ENCODE data around the gene REG3G. TPM values are rescaled to one million over a fixed set of nuclear protein-coding genes. Genes with fewer than 3 reads are reported as not detected.

Gene REG3G
- total and polyA plus RNA-seq, 10 of the 15 experiments (the other 5 are each of a cell fraction or from before 2014, with no cell fraction given) = 0.33 TPM; not detected in 9

DNA sequence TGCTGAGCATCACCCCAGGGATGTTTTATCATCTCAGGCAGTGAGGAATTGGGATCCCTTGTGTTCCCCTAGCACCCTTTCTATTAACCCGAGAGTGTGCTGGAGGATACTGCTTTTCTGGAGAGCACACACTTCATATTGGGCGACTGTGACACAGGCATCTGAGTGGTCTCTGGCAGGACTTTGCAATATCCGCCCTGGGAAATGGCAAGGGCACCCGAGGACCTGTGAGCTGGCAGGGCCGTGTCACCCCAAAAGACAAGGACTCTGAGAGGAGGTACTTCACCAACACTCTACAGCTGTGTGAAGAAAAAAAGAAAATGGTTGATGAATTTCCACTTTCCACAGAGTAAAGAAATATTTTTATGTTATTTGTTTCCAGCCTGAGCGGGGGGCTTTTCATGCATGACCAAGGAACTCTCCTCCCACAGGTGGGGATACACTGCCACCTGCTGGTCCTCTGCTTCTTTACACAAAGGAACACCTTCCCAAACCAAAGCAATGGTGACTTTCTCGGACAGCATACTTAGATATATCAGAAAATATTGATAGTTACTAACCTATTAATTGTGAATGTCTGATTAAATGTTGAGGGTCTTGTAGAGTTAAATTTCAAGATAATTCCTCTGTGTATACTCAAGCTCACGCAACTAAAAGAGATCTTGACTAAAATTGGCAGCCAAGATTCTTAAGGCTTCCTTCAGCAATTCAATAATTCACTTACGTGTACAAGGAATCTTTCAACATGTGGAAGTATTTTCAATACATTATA, 45.9 kb upstream of the REG3G start:
- Histone ChIP-seq H3K9me3 (replicated peaks; ENCODE audit: control insufficient read depth, insufficient read depth, low read length) (no peaks in the 10 kb centered on the region; the same call in 2 of the 3 replicates), H3K79me2 (ENCODE audit: control insufficient read depth, insufficient read depth, low read length) (no peaks in the 10 kb centered on the region), H3K36me3 (ENCODE audit: control insufficient read depth in 2 of 2, insufficient read depth in 2 of 2, low read length in 1 of 2) (no peaks in the 10 kb centered on the region), H3K27ac (ENCODE audit: control insufficient read depth, insufficient read depth) (no peak overlapping the region), H3K4me2 (ENCODE audit: control insufficient read depth, insufficient read depth) (peak overlapping the region; percentile 32; the same call in 1 of the 2 replicates), H3K4me3 (no peak overlapping the region), H4K20me1 (ENCODE audit: control insufficient read depth, insufficient read depth) (no peaks in the 10 kb centered on the region), H3K9ac (ENCODE audit: control insufficient read depth, insufficient read depth, low read length) (no peak overlapping the region), H2AFZ (ENCODE audit: control insufficient read depth, low read depth, low read length) (no peak overlapping the region; the same call in 1 of the 2 replicates), H3K4me1 (ENCODE audit: control insufficient read depth, insufficient read depth, low read length) (peaks cover 33% of the 10 kb centered on the region), H3K27me3 (replicated peaks in 1 of 2; ENCODE audit: control insufficient read depth in 2 of 2, insufficient read depth in 2 of 2, low read length in 1 of 2) (no peaks in the 10 kb centered on the region)
- ChIA-PET RAD21 (ENCODE audit: unreplicated experiment) (interaction anchor here (0.9 to 3.0 kb wide), 6 partner anchors 20 to 309 kb away, joined by 3 to 11 read pairs (median 4); no protein-coding TSS in a partner anchor), CTCF (interaction anchor here (0.6 to 8.0 kb wide), 17 partner anchors 9 to 1734 kb away, joined by 3 to 101 read pairs (median 4); no protein-coding TSS in a partner anchor), SMC1A (ENCODE audit: uncharacterized antibody, unreplicated experiment) (interaction anchor here (0.6 to 2.7 kb wide), 19 partner anchors 9 to 999 kb away, joined by 3 to 27 read pairs (median 3); no protein-coding TSS in a partner anchor), POLR2A (no interaction called here)
- in situ Hi-C loops (cut with MboI) = loop anchor here (5.0 to 10.0 kb wide), 2 partner anchors 297 to 625 kb away; no protein-coding TSS in a partner anchor
- ATAC-seq (peak; percentile 64), FAIRE-seq (peak; percentile 88), DNase-seq (ENCODE audit: low read depth, low spot score) (no peak)
- TF ChIP-seq ZNF384 (IDR thresholded peaks at IDR 0.05; ENCODE audit: borderline replicate concordance, low read depth, low read length) (no peak), CTCF (IDR thresholded peaks at IDR 0.05 in 2 of 3, conservative IDR thresholded peaks at IDR 0.05 in 1 of 3; ENCODE audit: control insufficient read depth in 2 of 3, extremely low read depth in 1 of 3, insufficient read depth in 1 of 3, low read depth in 3 of 3, low read length in 3 of 3) (peak; percentile 79 to 91 (median 85)), YY1 (IDR thresholded peaks at IDR 0.05; ENCODE audit: low read depth, low read length) (peak; percentile 44; the same call in 1 of the 2 replicates), SPI1 (IDR thresholded peaks at IDR 0.05; ENCODE audit: borderline replicate concordance, insufficient read depth, low read depth, low read length) (no peak), GATAD2B (conservative IDR thresholded peaks at IDR 0.05; ENCODE audit: low read depth) (no peak), ZNF217 (IDR thresholded peaks at IDR 0.05) (no peak), RAD21 (IDR thresholded peaks at IDR 0.05; ENCODE audit: insufficient read depth, low read depth, low read length) (peak; percentile 91), IRF3 (IDR thresholded peaks at IDR 0.05) (no peak), SMC3 (IDR thresholded peaks at IDR 0.05; ENCODE audit: borderline replicate concordance, low read length) (peak; percentile 82), PAX5 (IDR thresholded peaks at IDR 0.05; ENCODE audit: borderline replicate concordance, low read depth, low read length) (peak; percentile 89), SMARCA5 (IDR thresholded peaks at IDR 0.05) (no peak)
- TF ChIP-seq, protein P1, sequence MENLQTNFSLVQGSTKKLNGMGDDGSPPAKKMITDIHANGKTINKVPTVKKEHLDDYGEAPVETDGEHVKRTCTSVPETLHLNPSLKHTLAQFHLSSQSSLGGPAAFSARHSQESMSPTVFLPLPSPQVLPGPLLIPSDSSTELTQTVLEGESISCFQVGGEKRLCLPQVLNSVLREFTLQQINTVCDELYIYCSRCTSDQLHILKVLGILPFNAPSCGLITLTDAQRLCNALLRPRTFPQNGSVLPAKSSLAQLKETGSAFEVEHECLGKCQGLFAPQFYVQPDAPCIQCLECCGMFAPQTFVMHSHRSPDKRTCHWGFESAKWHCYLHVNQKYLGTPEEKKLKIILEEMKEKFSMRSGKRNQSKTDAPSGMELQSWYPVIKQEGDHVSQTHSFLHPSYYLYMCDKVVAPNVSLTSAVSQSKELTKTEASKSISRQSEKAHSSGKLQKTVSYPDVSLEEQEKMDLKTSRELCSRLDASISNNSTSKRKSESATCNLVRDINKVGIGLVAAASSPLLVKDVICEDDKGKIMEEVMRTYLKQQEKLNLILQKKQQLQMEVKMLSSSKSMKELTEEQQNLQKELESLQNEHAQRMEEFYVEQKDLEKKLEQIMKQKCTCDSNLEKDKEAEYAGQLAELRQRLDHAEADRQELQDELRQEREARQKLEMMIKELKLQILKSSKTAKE (IDR thresholded peaks at IDR 0.05; ENCODE audit: low read depth, poor library complexity, severe bottlenecking) = peak; percentile 43
- BruUV-seq (replicated peaks) = no TSS peak
- 21% methylated on average over 9 of the region's 9 CpGs for WGBS (ENCODE audit: insufficient coverage, insufficient replicate concordance, low lambda C conversion rate, missing lambda C conversion rate)
- intact Hi-C loops (cut with micrococcal nuclease; ENCODE audit: unreplicated experiment) = loop anchor here (1.0 to 5.0 kb wide), 5 partner anchors 117 to 692 kb away; no protein-coding TSS in a partner anchor
